Activated CD4-positive, CD25-positive, alpha-beta regulatory T cell (primary cell): Measurements from ENCODE around the gene ADAMTS14.
"Not testable (repeated sequence)": the region's sequence is repeated elsewhere in the genome, so short reads cannot be mapped to it uniquely, and the experiment has no call there.

Source experiments
- DNase-seq, 4 experiments: peaks; one replicate each; lab custom pipeline; 2025; lab: John Stamatoyannopoulos, UW

ADAMTS14 gene

GRCh38 chr10:70656489-70656888 lies 15.8 kb upstream of the ADAMTS14 start:
- DNase-seq = no peak

GRCh38 chr10:70657041-70657440 lies 15.3 kb upstream of the ADAMTS14 start:
- DNase-seq = no peak

GRCh38 chr10:70658582-70659136 lies 13.6 kb upstream of the ADAMTS14 start:
- DNase-seq = no peak

GRCh38 chr10:70659306-70659705 lies 13.0 kb upstream of the ADAMTS14 start:
- no peak for DNase-seq

- no peak for DNase-seq
Observed at GRCh38 chr10:70660722-70661121, 11.6 kb upstream of the ADAMTS14 start.

DNA sequence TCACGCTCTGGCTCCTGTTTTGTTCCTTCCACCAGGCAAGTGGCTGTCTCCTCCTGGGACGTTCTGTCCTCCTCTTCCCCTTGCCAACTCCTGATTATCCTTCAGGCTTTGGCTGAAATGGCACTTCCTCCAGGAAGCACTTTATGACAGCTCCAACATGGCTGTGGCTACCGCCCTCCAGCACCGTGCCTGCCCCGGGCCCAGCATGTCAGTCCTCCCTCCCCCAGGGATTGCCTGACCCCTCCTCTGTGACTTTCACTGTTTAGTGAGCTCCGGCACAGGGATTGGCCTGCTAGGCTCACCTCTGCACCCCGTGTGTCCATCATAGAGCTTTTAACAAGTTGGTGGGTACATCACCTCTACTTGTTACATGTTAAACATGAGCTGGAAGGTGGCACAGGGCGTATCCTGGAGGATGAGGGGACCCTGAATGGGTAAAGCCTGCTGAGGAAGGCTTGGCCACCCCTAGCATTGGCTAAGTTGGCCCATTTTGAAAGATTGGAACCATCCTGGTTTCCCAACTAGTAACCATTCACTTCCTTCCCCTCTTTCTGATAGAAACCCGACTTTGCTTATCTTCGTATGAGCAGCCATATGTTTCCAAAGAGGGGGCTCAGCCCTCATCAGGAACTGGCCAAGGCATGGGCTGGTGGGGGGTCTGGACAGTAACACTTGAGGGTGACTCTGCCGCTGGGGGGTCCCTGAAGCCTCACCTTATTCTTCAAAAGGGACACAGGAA lies 10.5 kb upstream of the ADAMTS14 start:
- DNase-seq = no peak

GRCh38 chr10:70662362-70663220 lies 9.7 kb upstream of the ADAMTS14 start:
- no peak for DNase-seq

GRCh38 chr10:70663458-70664409 lies 8.6 kb upstream of the ADAMTS14 start:
- not testable (repeated sequence) for DNase-seq

GRCh38 chr10:70664702-70665195 lies 7.6 kb upstream of the ADAMTS14 start:
- no peak for DNase-seq

DNA sequence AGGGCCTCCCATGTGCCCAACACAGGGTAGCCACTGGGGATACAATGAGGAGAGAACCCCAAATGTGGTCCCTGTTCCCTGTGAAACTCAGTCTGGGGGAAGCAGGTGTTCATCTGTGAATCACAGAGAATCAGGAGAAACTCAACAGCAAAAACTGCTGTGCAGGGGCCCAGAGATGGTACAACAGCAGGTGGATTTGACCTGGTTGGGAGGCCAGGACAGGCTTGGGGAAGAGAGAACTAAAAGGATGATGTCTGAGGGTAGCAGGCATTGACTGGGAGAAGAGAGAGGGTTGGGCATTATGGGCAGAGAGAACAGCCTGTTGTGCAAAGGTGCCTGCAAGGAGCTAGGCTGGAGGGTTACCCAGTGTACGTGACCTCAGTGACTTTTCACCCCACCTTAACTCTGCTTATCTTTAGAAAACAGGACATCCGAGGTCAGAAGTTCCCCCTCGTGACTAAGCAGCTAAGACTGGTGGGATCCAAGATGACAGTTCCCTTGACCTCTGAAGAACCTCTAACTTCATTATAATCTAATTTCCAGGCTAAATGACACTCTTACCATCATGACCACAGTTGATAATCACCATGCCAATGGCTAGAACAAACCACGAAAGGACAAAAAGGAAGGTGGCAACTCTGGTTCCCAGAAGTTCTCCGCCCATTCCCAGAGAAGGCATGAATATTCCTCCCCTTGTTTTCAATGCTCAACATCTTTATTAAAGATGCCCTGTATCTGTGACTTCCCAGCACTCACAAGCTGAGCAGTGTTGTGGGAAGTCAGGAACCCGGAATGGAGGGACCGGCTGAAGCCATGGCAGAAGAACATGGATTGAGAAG lies 5.1 kb upstream of the ADAMTS14 start:
- DNase-seq = no peak

- DNase-seq = not testable (repeated sequence)
Observed at GRCh38 chr10:70667818-70668217, 4.5 kb upstream of the ADAMTS14 start.

- DNase-seq = no peak
Observed at GRCh38 chr10:70668454-70668970, 3.8 kb upstream of the ADAMTS14 start.

- DNase-seq = no peak
Observed at GRCh38 chr10:70669015-70669414, 3.3 kb upstream of the ADAMTS14 start.

GRCh38 chr10:70669732-70670317 lies 2.5 kb upstream of the ADAMTS14 start:
- no peak for DNase-seq

DNA sequence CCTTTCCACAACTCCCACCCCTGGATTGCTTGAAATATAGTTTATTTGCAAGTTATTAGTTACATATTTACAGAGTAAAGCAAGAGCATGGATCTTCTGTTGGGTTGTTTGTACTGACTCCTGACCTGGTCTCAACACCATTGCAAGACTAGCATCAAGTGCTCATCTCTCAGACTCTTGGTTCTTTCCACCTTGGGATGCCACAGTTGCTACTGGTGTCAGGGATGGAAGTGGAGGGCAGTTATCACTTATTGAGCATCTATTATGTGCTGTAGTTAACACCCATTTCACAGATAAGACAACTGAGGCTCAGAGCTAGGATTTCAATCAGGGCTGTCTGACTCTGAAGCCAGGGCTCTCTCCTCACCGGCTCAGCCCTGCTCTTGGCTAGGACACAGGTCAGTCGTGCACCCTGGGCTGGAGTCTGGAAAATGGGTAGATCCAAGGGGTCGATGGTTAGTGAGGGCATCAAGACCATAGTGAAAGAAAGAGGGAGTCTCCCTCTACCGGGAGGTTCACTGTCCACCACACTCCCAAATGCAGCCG lies 614 bp upstream of the ADAMTS14 start:
- no peak for DNase-seq

- DNase-seq = no peak
Observed at GRCh38 chr10:70673043-70673928, 980 bp downstream of the ADAMTS14 start.

DNA sequence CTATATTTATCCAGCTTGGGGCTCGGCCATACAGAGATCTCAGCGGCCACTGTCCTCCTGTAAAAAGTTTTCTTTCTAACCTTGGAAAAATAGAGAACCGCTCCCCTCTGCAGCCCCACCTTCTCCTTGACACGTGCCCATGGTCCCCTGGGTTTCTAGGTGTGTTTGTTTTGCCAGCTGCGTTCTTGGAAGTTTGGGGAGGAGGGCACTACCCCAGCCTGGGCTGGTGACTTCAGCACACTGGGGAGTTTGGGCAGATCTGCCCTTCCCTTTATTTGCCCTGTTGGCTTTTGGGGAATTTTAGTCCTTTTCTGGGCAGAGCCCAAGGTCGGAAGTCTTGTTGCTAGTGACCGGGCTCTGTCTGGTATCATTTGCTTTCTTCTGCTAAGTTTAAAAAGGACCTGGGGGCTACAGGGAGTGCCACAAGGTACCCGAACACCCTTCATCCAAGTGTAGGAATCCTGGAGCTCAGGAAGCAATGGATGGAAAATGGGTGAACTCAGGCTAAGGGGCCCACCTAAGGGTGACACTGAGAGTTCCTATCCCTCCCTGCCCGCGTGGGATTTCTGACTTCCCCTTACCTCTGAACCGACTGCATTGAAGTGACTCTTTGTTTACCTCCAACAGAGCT lies 1.7 kb downstream of the ADAMTS14 start:
- no peak for DNase-seq
